GM12864 (cell line): ENCODE measurements around the gene PDZD7.

Source experiments
- DNase-seq: peaks from one replicate; pipeline ENCODE4 v3.0.0-alpha.2; 2011; ENCODE audit warnings: low read depth
- H3K4me3 ChIP-seq: 2 replicates; pipeline ENCODE4 v1.5.1; 2011; ENCODE audit warnings: mild to moderate bottlenecking, low read depth, low read length, control low read depth
- TF ChIP-seq, protein P1 (sequence below): IDR thresholded peaks from 2 replicates; pipeline ENCODE4 v1.5.1; 2011; ENCODE audit warnings: low read depth, mild to moderate bottlenecking, moderate library complexity, low read length, control low read depth, inconsistent platforms; ENCODE audit errors: missing control alignments

The PDZD7 gene

DNA sequence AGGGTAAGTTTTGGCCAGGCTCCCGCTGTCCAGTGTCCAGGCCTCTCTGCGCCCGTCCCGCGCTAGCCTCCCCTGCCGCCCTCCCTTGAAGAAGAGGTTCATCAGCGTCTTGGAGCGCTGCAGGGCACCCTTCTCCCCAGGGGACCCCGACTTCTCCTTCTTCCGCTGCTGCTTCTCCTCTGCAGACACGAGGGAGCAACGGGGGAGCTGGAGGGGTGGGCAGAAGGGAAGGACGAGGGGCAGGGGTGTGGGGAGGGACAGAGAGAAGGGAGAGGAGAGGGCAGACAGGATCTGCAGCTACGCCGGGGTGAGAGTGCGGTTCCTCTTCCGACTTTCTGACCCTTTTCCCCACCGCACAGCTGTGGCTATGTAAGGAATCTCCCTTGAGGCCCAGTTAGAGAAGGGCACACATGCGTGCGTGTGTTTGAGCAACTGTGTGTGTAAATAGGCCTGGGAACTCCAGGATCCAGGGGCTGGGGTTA, 12.8 kb downstream of the PDZD7 start:
- H3K4me3 ChIP-seq, result no peak overlapping the region
- TF ChIP-seq, protein P1, sequence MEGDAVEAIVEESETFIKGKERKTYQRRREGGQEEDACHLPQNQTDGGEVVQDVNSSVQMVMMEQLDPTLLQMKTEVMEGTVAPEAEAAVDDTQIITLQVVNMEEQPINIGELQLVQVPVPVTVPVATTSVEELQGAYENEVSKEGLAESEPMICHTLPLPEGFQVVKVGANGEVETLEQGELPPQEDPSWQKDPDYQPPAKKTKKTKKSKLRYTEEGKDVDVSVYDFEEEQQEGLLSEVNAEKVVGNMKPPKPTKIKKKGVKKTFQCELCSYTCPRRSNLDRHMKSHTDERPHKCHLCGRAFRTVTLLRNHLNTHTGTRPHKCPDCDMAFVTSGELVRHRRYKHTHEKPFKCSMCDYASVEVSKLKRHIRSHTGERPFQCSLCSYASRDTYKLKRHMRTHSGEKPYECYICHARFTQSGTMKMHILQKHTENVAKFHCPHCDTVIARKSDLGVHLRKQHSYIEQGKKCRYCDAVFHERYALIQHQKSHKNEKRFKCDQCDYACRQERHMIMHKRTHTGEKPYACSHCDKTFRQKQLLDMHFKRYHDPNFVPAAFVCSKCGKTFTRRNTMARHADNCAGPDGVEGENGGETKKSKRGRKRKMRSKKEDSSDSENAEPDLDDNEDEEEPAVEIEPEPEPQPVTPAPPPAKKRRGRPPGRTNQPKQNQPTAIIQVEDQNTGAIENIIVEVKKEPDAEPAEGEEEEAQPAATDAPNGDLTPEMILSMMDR, result no peak
- no peak for DNase-seq

DNA sequence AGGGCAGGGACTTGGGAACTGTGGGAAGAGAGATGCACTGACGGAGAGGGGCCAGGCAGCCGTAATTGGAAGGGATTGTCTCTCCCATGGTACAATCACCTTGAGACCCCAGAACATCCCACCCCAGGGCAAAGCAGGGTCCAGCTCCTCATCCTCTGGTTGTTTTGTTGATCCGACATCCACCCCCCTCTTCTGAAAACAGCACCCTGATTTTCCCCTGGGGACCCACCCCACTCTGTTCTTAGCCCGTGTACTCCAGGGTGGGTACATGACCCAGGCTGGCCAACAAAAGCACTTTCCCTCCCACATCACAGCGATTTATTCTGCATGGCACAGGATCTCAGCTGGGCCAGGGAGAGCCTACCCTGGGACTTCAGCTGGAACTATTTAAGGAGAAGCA, 14.1 kb downstream of the PDZD7 start:
- no peak overlapping the region for H3K4me3 ChIP-seq
- TF ChIP-seq, protein P1, result no peak

DNA sequence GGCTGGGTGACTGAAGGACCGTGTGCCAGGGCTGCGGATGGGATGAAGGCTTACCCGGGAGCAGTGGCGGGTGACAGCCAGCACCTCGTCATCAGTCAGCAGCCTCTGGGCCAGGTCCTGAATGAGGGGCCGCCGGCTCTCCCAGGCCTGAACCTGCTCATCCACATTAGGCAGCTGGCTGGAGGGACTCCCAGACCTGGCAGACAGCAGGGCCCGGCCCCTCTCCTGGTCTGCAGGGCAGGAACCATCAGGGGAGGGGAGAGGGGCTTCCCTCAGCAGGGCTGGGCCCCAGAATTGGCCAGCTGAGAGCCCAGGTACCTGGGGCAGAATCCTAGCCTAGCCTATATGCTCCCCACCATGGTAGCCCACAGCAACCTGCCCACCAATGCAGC, 15.4 kb downstream of the PDZD7 start:
- TF ChIP-seq, protein P1, result no peak
- H3K4me3 ChIP-seq, result no peak overlapping the region
- DNase-seq, result no peak

More for the DNA sequence above, 14.1 kb downstream of the PDZD7 start:
- DNase-seq, result no peak

DNA sequence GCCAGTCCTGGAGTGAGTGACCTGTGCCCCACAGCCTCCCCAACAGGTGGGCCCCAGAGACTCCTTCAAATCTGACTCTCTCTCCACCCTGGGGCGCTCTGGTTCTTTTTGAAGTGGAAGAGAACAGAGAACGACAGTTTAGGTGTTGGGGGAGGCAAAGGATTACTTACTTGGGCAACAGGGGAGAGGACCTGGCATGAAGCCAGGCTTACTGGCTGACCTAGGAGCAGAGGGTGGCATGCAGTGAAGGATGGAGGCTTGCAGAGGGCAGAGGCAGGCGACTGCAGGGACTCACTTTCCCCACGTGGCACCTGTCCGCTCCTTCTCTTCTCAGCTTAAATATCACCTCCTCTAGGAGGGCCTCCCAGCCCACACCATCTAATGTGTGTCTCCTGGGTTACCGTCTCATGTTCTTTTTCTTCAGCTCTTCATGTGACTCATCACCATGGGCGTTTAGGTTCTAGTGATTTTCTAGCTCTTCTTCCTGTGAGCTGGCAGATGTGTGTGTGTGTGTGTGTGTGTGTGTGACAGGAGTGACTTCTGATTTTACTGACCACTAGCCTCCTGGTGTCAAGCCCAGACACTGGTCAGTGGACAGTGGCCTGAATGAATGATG, 15.9 kb downstream of the PDZD7 start:
- no peak for DNase-seq
- H3K4me3 ChIP-seq, result no peak overlapping the region
- TF ChIP-seq, protein P1, result no peak

DNA sequence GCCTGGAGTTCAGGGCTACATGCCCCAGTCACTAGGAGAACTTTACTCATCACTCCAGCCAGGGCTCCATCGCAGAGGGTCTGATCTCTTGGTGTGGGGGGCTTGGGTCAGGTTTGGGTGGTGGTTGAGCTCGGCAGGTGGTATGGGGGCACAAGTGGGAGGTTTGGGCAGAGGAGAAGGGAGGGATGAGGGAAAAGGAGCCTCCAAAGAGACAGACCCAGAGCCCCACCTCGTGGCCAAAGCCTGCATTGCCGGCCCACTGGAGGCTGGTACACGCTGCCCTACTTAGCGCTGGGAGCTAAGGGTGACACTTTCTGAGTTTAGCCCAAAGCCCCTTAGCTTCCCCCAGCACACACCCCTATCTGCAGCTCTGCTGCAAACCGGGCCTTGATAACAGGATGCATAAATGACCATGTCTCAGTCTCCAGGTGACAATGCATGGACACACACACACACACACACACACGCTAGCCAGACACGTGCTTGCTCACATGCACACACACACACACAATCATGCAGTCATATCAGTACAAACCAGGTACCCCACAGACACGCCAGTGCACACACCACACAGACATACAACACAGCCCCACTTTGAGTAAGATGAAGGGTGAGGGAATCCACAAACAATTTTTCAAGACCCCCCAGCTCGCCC, 16.6 kb downstream of the PDZD7 start:
- no peak overlapping the region for H3K4me3 ChIP-seq
- TF ChIP-seq, protein P1, result peak; percentile 99
- no peak for DNase-seq

DNA sequence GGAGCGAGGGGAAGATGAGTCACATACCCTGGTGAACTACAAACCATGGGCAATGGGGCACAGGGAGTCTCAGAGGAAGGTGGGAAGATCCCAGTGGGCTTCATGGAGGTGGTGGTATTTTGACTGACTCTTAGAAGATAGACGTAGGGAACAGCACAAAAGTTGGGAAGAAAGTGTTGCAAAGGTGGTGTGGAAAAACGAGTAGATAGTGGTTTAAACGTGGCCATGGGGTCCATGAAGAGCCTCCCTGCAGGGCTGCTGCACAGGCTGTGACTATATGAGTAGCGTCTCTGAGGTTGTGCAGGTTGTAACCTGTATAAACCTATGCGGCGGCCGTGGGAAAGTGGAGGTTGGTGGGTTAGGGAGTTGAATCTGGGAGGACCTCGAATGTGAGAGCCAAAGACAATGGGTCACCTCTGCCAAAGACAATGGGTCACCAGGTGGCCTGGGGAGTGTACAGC, 17.5 kb downstream of the PDZD7 start:
- no peak overlapping the region for H3K4me3 ChIP-seq
- no peak for DNase-seq
- TF ChIP-seq, protein P1, result no peak
